GM19193 (cell line): Measurements from ENCODE around the gene GP1BB.

ENCODE experiments used
- POLR2A ChIP-seq: IDR thresholded peaks from 4 replicates; pipeline ENCODE4 v1.6.1; 2011; ENCODE audit not compliant: insufficient read depth, insufficient read length; ENCODE audit errors: extremely low read depth

The GP1BB gene

DNA sequence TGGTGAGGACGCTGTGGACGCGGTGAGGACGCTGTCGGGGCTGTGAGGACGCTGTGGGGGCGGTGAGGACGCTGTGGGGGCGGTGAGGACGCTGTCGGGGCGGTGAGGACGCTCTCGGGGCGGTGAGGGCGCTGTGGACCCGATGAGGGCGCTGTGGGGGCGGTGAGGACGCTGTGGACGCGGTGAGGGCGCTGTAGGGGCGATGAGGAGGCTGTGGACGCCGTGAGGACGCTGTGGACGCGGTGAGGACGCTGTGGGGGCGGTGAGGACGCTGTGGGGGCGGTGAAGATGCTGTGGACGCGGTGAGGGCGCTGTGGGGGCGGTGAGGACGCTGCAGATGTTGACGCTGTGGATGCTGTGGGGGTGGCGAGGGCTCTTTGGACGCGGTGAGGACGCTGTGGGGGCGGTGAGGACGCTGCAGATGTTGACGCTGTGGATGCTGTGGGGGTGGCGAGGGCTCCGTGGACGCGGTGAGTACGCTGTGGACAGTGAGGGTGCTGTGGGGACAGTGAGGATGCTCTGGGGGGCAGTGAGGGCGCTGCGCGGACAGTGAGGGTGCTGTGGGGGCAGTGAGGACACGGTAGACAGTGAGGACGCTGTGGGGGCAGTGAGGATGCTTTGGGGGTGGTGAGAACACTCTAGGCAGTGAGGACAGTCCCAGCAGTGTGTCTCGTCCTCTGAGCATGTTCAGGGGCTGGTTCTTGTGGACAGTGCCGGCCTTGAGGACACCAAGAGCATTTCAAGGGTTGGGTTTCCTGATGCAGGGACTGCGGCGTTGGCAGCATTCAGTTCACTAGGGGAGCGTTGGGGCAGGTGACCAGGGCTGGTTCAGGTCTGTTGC is 4.2 kb downstream of the GP1BB start:
- no peak for TF ChIP-seq POLR2A

DNA sequence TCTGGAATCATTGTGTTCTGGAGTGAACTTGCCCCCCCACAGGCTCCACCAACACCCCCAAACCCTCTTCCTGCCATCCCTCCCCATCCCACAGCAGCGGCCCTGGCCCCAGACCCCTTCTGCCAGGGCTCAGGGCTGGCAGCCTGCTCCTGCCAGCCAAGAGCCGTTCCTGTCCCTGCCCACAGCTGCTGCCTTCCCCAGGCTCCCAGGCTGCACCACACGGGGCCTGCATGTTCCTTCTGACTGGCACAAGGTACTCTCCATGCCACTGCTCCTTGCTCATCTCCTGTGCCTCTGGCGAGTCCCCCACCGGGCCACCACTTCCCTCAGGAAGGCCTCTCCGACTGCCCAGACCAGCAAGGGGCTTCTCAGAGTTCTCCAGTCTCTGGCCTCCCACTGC is 4.9 kb downstream of the GP1BB start:
- no peak for TF ChIP-seq POLR2A

DNA sequence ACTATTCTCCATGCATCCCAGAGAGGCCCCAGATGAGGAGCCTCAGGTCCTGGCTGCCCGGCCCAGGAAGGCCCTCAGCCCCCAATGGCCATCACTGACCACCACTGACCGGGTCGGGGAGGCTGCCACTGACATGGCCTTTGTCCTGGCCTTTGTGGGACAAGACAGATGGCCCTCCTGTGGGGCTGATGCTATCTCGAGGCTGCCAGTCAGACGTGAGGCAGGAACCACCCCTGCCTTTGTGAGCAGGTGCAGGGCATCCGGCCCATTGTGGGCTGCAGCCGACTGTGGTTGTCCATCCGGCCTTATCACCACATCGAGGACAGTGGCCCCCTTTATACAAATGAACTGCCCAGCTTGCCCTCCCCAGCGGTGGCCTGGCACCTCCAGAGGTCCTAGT is 5.5 kb downstream of the GP1BB start:
- no peak for TF ChIP-seq POLR2A

DNA sequence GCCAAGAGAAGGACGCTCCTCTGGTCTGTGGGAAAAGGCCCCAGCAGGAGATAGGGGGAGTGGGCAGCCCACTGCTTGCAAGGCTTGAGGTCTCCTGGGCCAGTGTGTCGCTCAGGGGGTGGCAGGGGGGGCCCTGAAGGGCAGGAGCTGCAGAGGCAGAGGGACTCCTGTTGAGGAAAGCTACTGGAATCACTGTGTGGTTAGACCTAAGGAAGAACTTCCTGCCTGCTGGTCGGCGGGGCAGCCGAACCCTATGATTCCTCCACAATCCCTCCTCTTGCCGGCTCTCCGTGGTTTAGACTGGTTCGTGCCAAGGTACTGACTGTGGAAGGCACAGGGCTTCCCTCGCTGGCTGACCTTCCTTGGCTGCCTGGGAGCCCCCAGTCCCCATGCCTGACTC is 6.2 kb downstream of the GP1BB start:
- no peak for TF ChIP-seq POLR2A

DNA sequence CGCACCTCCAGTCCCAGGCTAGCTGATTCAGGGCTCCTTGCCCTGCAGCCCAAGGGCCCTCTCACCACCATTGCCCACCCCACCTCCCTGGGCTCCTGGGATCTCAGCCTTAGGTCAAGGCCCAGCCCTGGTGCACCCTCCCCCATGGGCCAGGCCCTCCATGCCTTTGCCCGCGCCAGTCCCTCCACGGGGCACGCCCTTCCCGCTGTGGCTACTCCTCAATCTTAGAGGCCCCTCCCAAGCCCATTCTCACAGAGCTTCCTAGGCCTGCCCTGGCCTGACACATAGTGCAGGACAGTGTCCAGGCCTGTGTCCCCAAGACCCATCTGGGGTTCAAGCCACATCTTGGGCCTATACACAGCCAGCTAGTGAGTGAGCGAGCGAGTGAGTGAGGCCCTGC is 6.9 kb downstream of the GP1BB start:
- no peak for TF ChIP-seq POLR2A

DNA sequence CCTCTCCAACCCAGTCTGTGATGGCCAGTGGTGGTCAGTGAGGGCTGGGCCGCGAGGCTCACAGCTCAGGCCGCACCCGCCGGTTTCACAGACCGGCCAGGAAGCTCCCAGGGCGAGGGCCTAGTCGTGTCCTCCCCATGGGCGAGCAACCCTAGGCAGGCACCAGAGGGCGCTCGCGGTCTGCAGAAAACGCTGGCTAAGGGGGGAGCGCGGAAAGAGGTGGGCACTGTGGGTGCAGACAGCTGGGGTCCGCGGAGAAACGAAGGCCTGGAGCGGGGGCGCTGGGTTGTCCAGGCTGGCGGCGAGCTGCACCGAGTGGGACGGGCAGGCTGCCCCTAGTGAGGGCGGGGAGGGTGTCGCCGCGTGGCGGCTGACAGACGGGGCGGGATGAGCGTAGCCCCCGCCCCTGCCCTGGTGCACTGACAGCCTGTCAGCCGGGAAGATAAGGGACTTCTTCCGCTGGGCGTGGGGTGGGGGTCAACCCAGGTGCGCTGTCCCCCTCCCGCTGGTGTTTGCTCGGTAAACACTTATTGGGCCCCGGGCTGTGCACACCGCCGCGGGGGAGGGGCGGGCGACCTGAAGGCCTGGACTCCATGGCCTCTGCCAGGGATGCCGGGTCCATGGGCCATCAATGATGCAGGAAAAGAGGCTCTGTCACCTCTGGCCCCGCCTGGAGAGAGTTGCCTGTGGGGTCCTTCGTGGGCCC is 7.5 kb downstream of the GP1BB start:
- TF ChIP-seq POLR2A: no peak

DNA sequence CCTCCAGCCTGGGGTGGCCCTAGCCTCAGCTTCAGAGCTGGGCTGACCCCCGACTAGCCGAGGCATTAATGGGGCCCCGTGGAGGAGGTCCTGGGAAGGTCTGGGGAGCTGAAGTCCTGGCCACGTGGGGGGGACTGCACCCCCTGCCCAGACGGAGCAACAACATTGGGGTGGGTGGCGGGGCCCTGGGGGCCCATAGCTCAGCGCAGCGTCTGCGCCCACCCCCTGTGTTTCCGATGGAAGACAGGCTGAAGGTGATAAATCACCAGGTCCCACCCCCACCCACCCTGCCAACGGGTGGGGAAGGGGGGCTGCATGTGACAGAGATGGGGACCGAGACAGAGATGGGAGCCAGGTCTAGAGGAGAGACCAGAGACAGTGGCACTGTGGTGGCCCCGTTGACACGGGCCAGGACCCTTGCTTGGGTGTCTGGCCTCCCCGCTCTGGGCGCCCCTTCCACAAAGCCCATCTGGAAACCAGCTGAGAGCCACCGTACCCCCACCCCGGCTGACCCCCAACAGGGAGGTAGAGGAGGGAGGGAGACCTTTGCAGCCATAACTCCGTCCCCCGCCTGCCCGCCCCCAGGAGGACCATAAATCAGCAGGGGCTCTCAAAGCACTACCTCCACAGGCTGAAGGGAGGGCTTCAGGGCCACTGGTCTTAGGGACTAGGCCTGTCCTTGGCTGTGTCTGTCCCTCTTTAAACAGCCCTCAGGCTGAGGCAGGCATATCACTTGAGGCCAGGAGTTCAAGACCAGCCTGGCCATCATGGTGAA is 8.2 kb downstream of the GP1BB start:
- TF ChIP-seq POLR2A: no peak

DNA sequence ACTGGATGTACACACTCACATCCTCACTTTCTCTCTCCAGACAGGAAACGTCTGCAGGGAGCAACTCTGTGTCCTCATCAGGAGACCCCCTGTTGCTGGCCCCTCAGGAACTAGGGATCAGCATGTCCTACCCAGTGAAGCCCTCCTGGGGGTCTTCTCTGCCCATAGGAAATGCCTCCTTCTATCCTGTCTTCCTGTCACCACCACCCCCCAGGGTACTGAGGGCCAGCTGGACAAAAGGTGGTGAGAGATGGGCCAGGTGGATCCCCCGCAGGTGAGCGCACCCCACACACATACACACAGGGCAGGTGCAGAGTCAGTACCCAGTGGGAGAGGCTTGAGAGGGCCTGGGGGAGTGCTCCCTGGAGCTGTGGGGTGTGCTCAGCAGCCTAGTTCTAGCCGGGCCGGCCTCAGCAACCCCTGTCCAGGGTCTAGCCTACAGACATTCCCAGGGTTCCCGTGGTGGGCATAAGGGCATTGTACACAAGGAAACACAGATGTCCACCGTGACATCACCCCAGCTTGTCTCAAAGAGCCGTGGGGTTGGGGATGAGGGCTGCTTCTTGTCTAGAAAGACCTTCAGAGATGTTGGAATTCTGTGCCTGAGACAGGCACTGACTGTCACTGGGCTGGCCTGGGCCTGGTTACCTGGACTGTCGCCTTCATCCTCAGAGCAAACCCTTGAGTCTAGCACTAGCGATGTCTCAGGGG is 9.2 kb downstream of the GP1BB start:
- no peak for TF ChIP-seq POLR2A

DNA sequence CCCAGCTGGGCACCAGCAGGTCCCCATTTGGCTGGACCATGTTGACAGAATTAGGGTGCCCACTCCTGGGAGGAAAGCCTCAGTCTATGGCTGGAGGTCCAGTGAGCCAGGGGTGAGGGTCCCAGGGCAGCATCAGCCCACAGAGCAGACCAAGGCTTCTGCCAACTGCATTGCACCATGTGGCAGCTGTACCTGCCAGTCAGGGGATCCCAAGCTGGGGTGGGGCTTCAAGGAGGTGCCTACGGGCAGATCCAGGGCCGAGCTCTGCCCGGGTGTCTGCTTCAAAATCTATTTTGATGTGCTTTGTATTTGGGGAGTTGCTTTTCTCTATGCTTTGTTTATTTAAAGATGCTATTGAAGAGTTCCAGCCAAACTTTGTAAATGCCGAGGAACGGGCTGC is 10.4 kb downstream of the GP1BB start:
- no peak for TF ChIP-seq POLR2A

DNA sequence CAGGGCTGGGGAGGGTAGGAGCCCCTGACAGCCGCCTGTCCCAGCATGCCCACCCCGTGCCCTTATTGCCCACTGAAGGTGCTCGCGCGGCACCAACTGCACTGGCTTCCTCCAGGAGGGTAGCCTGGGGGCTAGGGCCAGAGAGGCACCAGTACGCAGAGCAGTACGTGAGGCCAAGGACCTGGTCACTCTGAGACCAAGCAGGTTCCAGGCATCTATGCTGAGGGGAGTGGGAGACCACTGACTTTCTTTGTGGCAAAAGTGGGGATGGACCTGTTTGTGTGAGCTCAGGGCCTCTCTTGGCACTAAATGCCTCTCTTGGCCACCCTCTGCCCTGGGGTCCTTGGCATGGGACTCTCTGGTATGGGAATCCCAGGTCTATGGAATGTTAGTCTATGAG is 10.8 kb downstream of the GP1BB start:
- TF ChIP-seq POLR2A: no peak

DNA sequence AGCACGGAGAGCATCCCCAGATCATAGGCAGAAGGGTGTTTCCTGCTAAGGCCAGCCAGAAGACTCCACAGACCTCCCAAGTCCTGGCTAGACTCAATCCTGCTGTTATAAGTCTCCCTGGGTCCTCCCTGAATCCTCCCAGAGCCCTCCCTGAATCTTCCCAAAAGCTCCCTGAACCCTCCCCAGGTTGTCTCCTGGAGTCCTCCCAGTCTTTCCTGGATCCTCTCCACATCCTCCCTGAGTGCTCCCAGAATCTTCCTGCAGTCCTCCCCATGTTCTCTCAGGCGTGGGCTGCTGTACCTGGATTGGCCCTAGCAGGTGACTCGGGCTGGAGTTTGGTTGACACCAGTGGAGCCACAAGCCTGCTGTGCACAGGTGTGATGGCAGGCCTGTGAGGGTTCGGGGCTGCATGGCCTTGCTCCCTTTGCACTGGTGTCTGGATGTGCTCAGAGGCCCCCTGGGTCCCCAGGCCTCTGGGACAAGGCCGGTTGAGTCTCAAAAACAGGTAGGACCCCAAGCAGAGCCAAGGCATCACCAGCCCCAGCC is 11.6 kb downstream of the GP1BB start:
- no peak for TF ChIP-seq POLR2A

DNA sequence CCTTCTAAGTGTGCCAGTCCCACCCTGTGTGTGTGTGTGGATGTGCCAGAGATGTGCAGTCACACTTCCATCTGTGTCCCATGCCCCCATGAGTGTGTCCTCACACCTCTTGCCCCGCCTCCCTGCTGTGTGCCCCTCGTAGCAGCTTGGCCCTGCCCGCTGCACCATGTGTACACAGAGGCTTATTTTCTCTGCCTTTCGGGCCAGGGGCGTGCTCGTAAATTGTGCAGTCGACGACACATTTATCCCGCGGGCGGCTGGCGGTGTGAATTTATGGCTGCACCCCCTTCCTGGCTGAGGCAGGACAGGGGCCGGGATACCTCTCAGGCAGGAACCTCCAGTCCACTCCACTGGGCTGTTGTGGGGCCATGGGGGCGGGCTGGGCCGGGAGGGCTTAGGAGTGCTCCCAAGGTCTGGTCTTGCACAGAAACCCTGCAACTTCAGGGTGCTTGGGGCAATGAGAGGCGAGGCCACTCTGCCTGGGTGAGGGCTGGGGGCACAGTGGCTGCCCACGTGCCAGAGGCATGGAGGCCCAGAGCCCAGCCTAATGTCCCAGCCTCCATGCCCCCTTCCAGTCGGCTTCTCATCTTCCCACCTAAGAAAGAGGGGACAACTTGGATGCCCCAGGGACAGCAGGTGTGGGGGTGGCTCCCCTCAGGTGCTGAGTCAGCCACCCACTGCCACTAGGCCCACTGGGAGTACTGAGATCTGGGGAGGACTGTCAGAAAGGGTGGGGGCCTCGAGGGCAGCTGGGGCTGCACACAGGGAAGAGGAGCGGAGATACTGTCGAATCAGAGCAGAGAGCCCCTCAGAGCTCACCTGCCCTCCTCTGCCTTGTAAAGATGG is 12.5 kb downstream of the GP1BB start:
- no peak for TF ChIP-seq POLR2A

DNA sequence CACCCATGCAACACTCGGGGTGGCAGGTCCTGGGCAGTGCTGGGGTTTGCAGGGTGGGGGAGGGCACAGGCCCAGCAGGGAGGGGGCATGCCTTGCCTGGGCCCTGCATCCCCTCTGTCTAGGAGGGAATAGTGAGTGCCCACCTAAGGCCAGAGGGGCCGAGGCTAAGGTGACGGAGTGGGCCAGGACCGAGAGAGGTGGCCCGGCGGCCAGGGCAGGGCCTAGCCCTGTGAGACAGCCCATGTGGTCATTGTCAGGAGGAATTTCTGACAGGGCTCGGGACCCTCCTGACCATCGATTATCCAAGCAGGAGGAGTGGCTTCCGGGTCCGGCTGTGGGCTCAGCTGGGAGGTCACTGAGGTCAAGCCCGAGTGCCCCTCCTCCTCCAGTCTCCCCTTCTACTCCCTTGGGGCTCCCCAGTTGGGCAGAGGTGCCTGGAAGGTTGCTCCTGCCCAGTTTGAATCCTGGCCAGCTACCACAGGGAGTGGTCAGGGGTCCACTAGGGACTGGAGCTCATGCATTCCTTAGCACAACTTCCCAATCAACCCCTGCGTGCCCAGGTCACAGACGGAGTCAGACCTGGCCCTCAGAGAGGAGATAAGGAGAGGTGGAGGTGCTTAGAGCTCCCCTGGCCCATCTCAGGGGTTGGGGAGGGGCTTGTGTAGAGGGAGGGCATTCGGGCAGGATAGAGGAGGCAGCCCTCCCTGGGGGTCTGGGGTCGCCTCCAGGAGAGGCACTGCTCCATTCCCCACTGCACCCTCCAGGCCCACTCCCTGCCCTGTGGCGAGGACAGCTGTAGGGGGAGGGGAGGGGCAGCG is 14.7 kb downstream of the GP1BB start:
- no peak for TF ChIP-seq POLR2A

DNA sequence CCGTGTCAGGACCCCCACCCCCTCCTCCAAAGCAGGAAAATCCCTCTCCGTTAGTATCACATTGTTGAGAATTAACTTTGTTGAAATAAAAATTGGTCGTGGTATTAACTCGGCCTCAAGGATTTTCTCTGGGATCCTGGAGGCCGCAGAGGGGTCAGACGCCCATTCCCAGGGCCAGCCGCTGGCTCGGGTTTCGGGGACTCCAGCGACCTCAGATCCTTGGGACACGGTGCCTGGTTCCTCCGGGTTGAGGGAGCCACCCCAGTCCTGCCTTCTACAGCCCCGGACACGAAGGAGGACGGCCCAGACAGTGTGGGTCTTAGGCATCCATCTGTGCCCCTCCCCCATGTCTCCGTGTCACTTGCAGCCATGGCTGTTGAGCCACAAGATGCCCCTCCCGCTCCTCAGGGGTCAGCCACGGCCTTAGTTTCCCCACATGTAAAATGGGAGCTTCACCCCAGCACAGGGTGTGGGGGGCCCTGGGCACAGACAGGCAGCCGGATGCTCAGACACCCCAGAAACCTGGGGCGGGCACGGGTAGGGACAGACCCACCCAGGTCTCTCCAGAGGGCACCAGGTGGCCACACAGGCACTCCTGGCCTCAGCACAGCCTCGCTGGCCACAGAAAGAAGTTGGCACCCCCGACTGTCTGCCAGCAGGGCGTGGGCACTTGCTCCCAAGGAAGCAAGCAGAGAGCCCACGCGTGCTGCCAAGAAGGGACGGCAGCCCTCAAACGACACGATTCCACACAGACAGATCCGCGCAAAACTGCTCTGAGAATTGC is 15.5 kb downstream of the GP1BB start:
- no peak for TF ChIP-seq POLR2A
